ENCODE measurements around the gene ADAMTSL5.

- TF ChIP-seq, protein P1, sequence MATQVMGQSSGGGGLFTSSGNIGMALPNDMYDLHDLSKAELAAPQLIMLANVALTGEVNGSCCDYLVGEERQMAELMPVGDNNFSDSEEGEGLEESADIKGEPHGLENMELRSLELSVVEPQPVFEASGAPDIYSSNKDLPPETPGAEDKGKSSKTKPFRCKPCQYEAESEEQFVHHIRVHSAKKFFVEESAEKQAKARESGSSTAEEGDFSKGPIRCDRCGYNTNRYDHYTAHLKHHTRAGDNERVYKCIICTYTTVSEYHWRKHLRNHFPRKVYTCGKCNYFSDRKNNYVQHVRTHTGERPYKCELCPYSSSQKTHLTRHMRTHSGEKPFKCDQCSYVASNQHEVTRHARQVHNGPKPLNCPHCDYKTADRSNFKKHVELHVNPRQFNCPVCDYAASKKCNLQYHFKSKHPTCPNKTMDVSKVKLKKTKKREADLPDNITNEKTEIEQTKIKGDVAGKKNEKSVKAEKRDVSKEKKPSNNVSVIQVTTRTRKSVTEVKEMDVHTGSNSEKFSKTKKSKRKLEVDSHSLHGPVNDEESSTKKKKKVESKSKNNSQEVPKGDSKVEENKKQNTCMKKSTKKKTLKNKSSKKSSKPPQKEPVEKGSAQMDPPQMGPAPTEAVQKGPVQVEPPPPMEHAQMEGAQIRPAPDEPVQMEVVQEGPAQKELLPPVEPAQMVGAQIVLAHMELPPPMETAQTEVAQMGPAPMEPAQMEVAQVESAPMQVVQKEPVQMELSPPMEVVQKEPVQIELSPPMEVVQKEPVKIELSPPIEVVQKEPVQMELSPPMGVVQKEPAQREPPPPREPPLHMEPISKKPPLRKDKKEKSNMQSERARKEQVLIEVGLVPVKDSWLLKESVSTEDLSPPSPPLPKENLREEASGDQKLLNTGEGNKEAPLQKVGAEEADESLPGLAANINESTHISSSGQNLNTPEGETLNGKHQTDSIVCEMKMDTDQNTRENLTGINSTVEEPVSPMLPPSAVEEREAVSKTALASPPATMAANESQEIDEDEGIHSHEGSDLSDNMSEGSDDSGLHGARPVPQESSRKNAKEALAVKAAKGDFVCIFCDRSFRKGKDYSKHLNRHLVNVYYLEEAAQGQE (IDR thresholded peaks at IDR 0.05; ENCODE audit: insufficient read depth in 1 of 2, low read depth in 2 of 2, low read length in 1 of 2), result no peak
- TF ChIP-seq, protein P2, sequence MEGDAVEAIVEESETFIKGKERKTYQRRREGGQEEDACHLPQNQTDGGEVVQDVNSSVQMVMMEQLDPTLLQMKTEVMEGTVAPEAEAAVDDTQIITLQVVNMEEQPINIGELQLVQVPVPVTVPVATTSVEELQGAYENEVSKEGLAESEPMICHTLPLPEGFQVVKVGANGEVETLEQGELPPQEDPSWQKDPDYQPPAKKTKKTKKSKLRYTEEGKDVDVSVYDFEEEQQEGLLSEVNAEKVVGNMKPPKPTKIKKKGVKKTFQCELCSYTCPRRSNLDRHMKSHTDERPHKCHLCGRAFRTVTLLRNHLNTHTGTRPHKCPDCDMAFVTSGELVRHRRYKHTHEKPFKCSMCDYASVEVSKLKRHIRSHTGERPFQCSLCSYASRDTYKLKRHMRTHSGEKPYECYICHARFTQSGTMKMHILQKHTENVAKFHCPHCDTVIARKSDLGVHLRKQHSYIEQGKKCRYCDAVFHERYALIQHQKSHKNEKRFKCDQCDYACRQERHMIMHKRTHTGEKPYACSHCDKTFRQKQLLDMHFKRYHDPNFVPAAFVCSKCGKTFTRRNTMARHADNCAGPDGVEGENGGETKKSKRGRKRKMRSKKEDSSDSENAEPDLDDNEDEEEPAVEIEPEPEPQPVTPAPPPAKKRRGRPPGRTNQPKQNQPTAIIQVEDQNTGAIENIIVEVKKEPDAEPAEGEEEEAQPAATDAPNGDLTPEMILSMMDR (IDR thresholded peaks at IDR 0.05), result no peak
Measured at GRCh38 chr19:1522838-1523237, 10.0 kb upstream of the ADAMTSL5 start.

Measured in Panc1 (cell line).